ENCODE results near the gene TCFL5. TPM values are rescaled to one million over a fixed set of nuclear protein-coding genes. Genes with fewer than 3 reads are reported as not detected.

TCFL5 gene
- total and polyA plus RNA-seq, 10 of the 15 experiments (the other 5 are each of a cell fraction or from before 2014, with no cell fraction given) = 0.48 to 8.1 (median 3.8) TPM

GRCh38 chr20:62900052-62900691 is 38.5 kb upstream of the TCFL5 start:
- H3K9ac ChIP-seq (ENCODE audit: control insufficient read depth, insufficient read depth, low read length) = peak overlapping the region; percentile 27; the same call in 1 of the 2 replicates
- peaks cover 25% of the 10 kb centered on the region for H3K4me1 ChIP-seq (ENCODE audit: control insufficient read depth, insufficient read depth, low read length)
- in situ Hi-C loops (cut with MboI) = no loop called here
- H3K27ac ChIP-seq (ENCODE audit: control insufficient read depth, insufficient read depth) = peak overlapping the region; percentile 30
- ChIA-PET POLR2A (interaction anchor here (1.0 to 1.2 kb wide), 4 partner anchors 12 to 50 kb away, joined by 3 to 4 read pairs (median 4); no protein-coding TSS in a partner anchor), CTCF (interaction anchor here (0.8 to 8.2 kb wide), 12 partner anchors 8 to 280 kb away, joined by 3 to 92 read pairs (median 5); partner anchors contain the start of gene SLC17A9), RAD21 (ENCODE audit: unreplicated experiment) (interaction anchor here (0.8 to 4.4 kb wide), 6 partner anchors 21 to 109 kb away, joined by 3 to 21 read pairs (median 5); no protein-coding TSS in a partner anchor), SMC1A (ENCODE audit: uncharacterized antibody, unreplicated experiment) (interaction anchor here (1.0 to 3.0 kb wide), 14 partner anchors 9 to 114 kb away, joined by 3 to 21 read pairs (median 4); no protein-coding TSS in a partner anchor)
- intact Hi-C loops (cut with micrococcal nuclease; ENCODE audit: unreplicated experiment) = loop anchor here (2.0 to 5.0 kb wide), 4 partner anchors 19 to 109 kb away; partner anchors contain the start of gene SLC17A9
- H3K4me3 ChIP-seq = no peak overlapping the region
- H3K4me2 ChIP-seq (ENCODE audit: control insufficient read depth, insufficient read depth) = peak overlapping the region; percentile 91
- H3K9me3 ChIP-seq (replicated peaks; ENCODE audit: control insufficient read depth, insufficient read depth, low read length) = no peaks in the 10 kb centered on the region
- ATAC-seq (peak; percentile 97), FAIRE-seq (peak; percentile 13), DNase-seq (ENCODE audit: low read depth, low spot score) (no peak)
- H2AFZ ChIP-seq (ENCODE audit: control insufficient read depth, low read depth, low read length) = no peak overlapping the region
- WGBS (ENCODE audit: insufficient coverage, insufficient replicate concordance, low lambda C conversion rate, missing lambda C conversion rate) = 7% methylated on average over 11 of the region's 11 CpGs
- H4K20me1 ChIP-seq (ENCODE audit: control insufficient read depth, insufficient read depth) = peaks cover 3% of the 10 kb centered on the region; the same call in 1 of the 2 replicates
- H3K36me3 ChIP-seq (ENCODE audit: control insufficient read depth in 2 of 2, insufficient read depth in 2 of 2, low read length in 1 of 2) = peaks cover 15 to 46% of the 10 kb centered on the region in 2 experiments
- BruUV-seq (replicated peaks) = no TSS peak
- no peaks in the 10 kb centered on the region for H3K27me3 ChIP-seq (replicated peaks in 1 of 2; ENCODE audit: control insufficient read depth in 2 of 2, insufficient read depth in 2 of 2, low read length in 1 of 2)
- H3K79me2 ChIP-seq (ENCODE audit: control insufficient read depth, insufficient read depth, low read length) = peaks cover 2% of the 10 kb centered on the region; the same call in 1 of the 2 replicates
- peak; percentile 68; the same call in 1 of the 2 replicates for TF ChIP-seq RB1 (IDR thresholded peaks at IDR 0.05; ENCODE audit: borderline replicate concordance)
- no peak for TF ChIP-seq MLLT1 (IDR thresholded peaks at IDR 0.05)
- 0 out of 2 replicates have a peak, but pooled peaks have one; percentile 21 for TF ChIP-seq RFX5 (IDR thresholded peaks at IDR 0.05; ENCODE audit: low read depth, low read length)
- TF ChIP-seq SREBF1 (IDR thresholded peaks at IDR 0.05; ENCODE audit: low read length) = no peak
- no peak for TF ChIP-seq NFXL1 (IDR thresholded peaks at IDR 0.05; ENCODE audit: borderline replicate concordance)
- TF ChIP-seq NR2F1 (conservative IDR thresholded peaks at IDR 0.05) = no peak
- TF ChIP-seq TCF7 (IDR thresholded peaks at IDR 0.05; ENCODE audit: borderline replicate concordance) = no peak
- TF ChIP-seq SRF (IDR thresholded peaks at IDR 0.05; ENCODE audit: low read depth in 2 of 2, low read length in 2 of 2) = no peak
- TF ChIP-seq POLR2AphosphoS2 (IDR thresholded peaks at IDR 0.05; ENCODE audit: low read depth, low read length) = peak; percentile 71
- TF ChIP-seq POLR2A (IDR thresholded peaks at IDR 0.05; ENCODE audit: low read depth, low read length) = peak; percentile 74
- TF ChIP-seq KAT2A (conservative IDR thresholded peaks at IDR 0.05; ENCODE audit: control insufficient read depth, low read depth, low read length) = no peak
- peak; percentile 81 for TF ChIP-seq BCL3 (IDR thresholded peaks at IDR 0.05; ENCODE audit: borderline replicate concordance, insufficient read depth, low read depth, low read length, poor library complexity, severe bottlenecking)
- 0 out of 2 replicates have a peak, but pooled peaks have one; percentile 45 for TF ChIP-seq HDGF (IDR thresholded peaks at IDR 0.05)
- peak; percentile 72 for TF ChIP-seq SMC3 (IDR thresholded peaks at IDR 0.05; ENCODE audit: borderline replicate concordance, low read length)
- TF ChIP-seq ASH2L (IDR thresholded peaks at IDR 0.05; ENCODE audit: borderline replicate concordance, low read depth) = no peak
- peak; percentile 50; the same call in 1 of the 2 replicates for TF ChIP-seq YY1 (IDR thresholded peaks at IDR 0.05; ENCODE audit: low read depth, low read length)
- TF ChIP-seq ZBTB40 (IDR thresholded peaks at IDR 0.05; ENCODE audit: borderline replicate concordance) = no peak
